ENCODE data around the gene BNC2.

Gene BNC2

DNA sequence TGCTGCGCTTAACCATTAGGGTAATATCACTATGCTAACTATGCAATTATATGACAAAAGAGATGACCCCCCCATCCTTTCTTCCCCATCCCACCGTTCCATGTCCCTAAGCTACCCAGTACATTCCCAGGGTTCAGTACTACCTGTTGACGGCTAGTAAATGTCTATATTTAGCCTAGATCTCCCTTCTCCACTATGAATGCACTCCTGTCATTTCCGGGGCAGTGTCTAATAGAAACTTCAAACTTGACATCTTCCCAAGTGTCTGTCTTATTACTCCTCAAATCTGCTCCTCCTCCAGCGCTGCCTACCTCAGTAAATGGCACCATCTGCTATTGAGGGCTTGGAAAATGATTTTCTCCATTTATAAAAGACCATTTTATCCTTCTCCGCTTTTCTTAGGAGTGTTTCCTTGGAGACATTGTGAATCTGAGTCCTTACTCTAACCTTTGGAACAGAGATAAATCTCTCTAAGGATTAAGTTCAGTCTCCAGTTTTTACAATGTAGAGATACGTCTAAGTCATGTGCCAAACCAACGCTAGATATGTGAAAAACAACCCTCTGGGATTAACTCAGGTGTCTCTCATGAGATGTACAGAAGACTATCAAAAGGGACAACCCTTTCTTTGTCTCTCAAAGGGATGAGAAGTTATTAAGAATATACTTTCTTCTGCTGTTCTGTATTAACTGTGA is 114.9 kb downstream of the BNC2 start:
- no peak for DNase-seq (ENCODE audit: low read depth)

DNA sequence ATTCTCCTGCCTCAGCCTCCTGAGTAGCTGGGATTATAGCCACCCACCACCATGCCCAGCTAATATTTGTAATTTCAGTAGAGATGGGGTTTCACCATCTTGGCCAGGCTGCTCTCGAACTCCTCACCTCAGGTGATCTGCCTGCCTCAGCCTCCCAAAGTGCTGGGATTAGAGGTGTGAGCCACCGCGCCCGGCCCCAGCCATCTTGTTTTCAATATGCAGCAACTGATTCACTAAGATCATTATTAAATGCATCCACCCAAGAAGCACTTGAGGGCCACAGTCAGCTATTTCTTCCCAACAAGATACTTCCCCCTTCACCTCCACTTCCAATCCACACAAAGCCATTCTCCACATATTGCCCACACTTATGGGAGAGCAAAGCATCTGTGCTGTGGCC is 115.8 kb downstream of the BNC2 start:
- no peak for DNase-seq (ENCODE audit: low read depth)

DNA sequence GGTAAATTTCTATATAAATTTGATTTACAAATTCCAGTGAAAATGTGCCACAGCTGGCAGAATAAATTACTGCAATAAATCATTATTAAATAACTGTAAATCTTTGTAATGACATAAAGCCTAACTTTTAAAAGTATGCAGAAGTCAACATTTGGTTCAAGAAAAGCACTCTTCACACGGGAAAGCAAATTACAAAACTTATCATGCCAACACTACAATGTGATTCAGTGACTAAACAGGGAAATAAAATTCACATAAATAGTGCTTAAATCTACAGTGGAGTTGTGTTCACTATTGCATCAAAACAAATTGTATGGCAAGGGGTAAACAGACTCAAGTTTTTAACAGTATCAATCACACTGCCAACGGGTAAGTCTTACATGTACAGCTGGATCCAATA is 117.2 kb downstream of the BNC2 start:
- DNase-seq (ENCODE audit: low read depth): no peak

DNA sequence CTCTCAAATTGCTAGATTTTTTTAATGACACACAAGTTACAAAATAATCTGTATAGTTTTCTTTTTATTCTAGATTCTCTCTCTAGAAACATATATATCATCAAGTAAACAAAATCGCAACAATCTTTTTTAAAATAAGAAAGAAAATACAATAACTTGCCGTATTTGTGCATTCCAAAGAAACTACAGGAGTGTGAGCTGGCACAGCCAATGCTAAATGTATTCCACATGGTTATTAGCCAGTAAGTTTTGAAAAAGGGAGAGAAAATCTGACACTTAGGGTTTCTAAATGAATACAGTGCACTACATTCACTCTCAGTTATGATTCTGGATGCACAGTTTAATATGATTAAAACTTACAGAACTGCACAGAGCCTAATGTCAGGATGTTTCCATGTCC is 117.9 kb downstream of the BNC2 start:
- DNase-seq (ENCODE audit: low read depth): no peak

DNA sequence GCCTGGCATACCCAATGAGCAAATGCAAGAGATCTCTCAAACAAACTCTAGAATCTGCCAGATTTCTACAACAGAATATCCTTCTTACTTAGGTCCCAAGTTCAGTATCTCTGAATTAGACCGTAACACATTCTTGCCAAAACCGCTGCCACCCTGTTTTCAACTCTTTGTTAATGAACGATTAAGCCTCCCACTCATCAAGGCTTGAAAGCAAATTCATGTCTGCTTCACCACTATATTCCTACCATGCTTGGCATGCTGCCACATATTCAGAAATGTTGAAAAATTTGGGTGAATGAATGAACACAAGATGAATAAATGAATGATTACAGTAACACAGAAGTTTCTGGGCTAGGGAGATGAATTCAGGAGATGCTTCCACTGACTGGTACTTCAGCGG is 119.9 kb downstream of the BNC2 start:
- DNase-seq (ENCODE audit: low read depth): no peak

GRCh38 chr9:16745359-16745758 is 125.1 kb downstream of the BNC2 start:
- DNase-seq (ENCODE audit: low read depth): no peak

DNA sequence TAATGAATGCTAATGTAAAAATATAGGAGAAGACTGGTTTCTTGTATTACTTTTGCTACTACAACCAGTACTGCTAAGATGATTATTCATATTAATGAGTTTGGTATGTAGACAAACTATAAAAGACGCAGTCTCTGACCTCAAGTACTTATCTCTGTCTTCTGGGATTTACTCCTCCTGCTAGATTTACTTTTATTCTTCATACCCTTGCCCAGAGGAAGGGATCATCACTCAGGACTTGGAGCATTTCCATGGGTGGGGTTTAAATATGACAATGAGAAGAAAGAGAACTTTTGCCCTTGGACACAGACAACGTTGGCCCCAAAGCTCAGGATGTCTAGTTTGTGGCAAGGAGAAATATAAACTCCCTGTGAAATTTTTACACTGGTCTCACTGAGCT is 126.1 kb downstream of the BNC2 start:
- DNase-seq (ENCODE audit: low read depth): no peak

GRCh38 chr9:16743375-16743774 is 127.1 kb downstream of the BNC2 start:
- DNase-seq (ENCODE audit: low read depth): no peak

- no peak for DNase-seq (ENCODE audit: low read depth)
These were observed 135.5 kb downstream of the BNC2 start for GRCh38 chr9:16735001-16735400.

GRCh38 chr9:16732546-16732945 is 137.9 kb downstream of the BNC2 start:
- no peak for DNase-seq (ENCODE audit: low read depth)

GRCh38 chr9:16730162-16730561 is 140.3 kb downstream of the BNC2 start:
- DNase-seq (ENCODE audit: low read depth): no peak

DNA sequence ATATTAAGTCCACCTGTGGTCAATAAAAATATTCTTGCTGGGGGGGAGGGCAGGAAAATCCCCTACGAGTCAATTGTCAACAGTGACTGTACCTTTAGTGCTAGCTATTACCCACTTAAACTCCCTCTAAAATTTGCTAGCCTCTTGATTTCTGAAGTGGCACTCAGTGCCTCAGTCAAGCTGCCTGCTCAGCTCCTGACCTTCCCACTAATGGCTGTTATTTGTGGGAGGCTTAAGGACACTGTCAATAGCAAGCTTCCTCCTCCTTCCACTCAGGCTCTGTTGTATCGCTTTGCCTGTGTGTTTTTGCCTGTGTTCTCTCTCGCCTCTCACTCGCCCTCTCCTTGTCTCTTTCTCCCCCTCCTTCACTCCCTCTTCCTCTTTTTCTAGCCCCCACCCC is 140.8 kb downstream of the BNC2 start:
- no peak for DNase-seq (ENCODE audit: low read depth)

DNA sequence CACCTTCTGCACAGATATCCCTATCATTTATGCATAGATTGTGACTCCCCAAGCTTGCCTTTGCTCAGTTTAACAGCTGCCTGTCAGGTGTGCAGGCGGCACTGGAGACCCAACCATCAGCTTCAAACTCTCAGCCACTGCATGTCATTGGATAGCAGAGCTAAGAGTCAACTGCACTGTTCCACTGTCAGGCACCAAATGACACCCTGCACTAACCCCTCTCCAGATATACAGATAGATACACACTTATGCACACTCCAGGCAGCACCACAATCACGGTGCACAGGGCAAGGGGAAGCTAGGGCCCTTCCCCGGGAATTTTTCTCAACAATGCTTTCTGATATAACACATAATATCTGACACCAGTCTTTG is 142.3 kb downstream of the BNC2 start:
- DNase-seq (ENCODE audit: low read depth): no peak

DNA sequence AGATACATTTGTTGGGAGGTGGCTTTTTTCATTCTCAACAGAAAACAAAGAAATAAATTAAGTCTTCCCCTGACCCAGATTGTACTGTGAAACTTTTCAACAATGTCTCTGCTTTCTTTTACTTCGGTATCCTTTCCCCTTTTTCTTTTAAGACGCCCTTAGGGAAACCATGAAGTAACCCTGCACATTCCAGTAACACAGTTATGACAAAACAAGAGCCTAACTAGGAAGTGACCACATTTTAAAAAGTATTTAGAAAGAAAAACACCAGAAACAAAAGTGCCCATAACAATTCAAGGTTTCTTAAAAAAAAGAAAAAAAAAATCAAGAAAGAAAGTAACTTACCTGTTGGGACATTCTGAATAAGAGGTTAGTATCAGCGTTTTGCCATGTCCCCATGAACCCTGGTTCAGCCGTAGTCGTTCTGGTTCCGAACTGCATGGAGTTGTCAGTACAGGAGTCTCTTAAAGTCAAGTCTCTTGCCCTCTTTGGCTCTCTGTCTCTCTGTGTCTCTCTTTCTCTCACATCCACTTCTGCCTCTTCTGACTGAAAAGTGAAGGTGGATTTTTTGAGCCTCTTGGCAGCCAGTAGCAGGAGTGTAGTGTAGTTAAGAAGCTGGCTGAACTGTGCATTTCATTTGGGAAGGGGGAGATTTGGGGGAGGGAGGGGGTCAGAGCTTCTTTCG is 142.9 kb downstream of the BNC2 start:
- no peak for DNase-seq (ENCODE audit: low read depth)

GRCh38 chr9:16726718-16727451 is 143.6 kb downstream of the BNC2 start:
- no peak for DNase-seq (ENCODE audit: low read depth)

DNA sequence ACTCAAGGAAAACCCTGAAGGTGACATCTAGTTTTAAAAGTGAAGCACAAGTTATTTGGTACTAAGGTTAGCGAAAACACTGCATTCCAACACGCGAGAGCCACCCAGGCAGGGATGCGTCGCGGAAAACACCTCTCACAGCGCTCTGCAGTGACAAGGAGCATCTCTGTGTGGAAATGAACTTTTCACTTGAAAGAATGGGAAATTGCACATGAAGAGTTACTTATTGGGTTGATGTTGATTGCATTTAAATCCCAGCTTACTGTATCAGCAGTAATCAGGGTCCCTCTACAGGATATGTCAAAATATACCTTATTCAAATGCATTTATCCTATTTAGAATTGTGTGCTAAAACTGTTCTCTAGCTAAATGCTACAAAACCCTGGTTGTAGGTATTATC is 144.4 kb downstream of the BNC2 start:
- DNase-seq (ENCODE audit: low read depth): no peak

DNA sequence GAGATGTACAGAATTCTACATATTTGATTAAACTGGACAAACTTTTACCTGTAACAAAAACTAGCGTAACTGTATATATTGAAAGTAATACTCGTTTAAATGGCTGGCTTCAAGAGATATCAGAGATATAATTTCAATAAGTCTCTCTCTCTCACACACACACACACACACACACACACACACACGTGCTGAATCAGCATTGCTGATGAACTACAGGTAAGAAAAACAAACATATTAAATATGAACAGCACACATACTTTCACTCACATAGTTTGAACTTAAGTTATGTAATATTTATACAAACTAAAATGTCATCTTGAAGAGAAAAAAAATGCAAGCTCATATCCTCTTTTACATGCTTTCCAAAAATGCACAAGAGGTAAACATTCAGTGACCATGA is 145.4 kb downstream of the BNC2 start:
- no peak for DNase-seq (ENCODE audit: low read depth)

DNA sequence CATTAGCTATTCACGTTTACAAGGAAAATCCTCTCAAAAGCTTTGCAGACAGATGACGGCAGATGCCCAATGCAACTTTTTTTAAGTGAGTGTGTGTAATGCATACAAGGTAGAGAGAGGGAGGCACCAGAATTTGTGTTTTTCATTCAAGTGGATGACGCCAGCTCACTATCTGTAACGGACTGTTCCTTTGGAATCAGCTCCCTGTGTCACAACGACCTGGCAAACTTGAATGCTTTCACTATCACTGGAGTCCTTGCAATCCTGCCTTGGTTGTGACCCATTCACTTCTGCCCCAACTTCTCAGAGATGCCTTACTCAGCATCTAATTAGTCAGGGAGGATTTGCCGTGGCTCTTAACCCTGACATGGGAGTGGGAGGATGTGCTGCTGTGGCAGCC is 148.5 kb downstream of the BNC2 start:
- DNase-seq (ENCODE audit: low read depth): no peak

GRCh38 chr9:16720386-16720785 is 150.1 kb downstream of the BNC2 start:
- DNase-seq (ENCODE audit: low read depth): no peak

DNA sequence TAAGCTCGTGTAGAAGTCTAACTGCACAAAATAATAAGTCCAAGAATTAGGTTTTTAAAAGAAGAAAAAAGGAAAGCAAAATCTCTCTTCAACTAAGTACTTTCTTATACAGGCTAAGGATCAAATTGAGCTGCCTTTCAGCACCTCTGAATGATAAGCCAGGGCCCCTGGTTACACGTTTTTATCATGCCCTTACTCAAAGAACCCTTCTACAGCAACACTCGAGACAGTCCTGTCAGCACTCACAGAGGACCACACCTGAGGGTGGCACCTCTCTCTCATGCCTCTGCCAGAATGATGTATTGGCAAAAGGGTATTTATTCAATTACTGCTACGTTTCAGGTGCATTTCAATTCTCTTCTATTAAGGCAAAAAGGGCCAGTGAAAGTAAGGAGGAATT is 150.5 kb downstream of the BNC2 start:
- DNase-seq (ENCODE audit: low read depth): no peak

DNA sequence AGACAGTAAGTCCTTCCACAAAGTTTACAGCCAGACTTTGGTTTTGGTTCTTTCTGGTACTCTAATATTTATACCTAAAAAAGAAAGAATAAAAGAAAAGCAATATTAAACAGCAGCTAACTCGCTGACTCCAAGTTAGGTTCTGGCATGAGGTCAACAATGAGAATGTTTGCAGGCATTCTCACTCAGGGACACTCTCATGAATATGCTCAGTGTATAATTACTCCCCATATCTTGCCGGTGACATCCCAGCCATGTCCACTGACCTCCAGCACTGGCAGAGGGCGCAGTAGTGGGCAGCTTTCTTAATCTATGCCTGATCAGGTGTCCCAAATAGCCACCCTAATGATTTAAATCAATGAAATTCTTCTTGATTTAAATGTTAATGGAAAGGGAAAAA is 151.5 kb downstream of the BNC2 start:
- no peak for DNase-seq (ENCODE audit: low read depth)

DNA sequence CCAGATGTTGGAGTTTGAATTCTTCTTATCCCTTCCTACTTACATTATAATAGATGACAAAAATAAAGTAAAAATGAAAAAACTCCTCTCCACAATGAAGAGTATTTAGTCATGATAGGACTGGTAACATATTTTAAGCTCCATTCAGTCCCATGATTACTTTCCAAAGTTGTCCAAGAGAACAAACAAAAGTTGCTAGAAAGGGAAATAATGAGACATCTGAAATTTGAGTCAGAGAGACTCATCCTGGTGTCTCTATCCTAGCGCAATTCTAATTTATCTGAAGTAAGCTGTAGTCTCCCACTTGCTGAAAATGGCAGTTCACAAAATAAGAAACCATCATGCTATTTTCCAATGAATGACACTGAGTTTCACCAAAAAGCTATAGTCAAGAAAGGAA is 152.2 kb downstream of the BNC2 start:
- DNase-seq (ENCODE audit: low read depth): no peak

DNA sequence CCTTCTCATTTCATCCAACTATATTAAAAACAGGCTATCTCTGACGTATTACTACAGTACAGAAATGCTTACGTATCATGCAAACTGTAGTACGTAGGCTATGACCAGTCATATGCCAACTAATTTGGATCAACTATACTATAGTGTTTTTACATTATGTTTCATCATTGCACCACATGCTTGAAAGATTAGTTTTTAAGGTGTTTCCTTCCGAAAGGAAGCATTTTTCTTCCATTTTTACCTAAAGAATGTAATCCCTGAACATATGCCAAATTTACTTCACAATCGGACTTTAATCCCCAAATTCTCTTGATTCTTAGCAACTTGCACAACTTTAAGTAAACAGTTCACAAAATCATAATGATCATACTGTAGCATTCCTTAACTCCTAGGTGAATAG is 153.9 kb downstream of the BNC2 start:
- no peak for DNase-seq (ENCODE audit: low read depth)

GRCh38 chr9:16715404-16715803 is 155.1 kb downstream of the BNC2 start:
- DNase-seq (ENCODE audit: low read depth): no peak

Measured in activated T-cell treated with anti-CD3 and anti-CD28 coated beads for 1 hour (primary cell).